ENCODE data around the gene CCDC182. TPM values are rescaled to one million over a fixed set of nuclear protein-coding genes. Genes with fewer than 3 reads are reported as not detected.

Gene CCDC182
- total and polyA plus RNA-seq, 4 experiments from 2014 or later, result not detected

DNA sequence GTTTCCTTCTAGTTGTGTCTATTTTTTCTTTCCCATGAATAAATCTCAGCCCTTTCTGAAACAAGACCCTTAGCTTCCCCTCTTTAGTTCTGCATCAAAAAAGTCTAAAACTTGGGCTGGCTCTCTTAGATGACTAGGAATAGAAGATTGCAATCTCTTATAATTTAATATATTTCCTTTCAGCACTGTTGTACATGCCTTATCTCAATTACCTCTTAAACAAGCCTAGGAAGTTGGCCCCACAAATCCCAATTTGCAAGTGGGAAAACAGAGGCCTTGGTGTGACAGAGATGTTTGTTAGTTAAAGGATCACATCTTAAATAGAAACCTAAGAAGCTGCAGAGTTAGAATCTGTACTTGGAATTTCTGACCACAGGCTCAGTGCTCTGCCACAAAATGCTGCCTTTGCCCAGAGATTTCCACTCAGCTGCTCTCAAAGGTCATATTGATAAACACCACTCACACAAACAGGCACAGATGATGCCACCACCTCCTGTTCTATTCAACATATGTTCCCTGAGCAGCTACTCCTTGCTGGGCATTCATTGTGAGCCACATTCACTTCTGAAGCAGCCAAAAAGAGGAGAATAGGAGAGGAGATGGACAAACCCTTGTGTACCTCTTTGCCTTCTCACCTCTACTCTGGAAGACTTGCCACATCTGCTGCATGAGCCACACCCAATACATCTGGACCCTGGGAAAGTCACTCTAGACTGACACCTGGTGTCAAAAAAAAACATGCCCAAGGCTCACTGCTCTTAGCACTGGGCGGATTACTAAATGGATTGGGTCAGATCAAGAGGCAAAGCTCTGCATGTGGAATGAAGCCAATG, 5.5 kb downstream of the CCDC182 start:
- ChIA-PET CTCF (ENCODE audit: partially characterized antibody) (interaction anchor here (0.9 to 2.4 kb wide), 8 partner anchors 9 to 611 kb away, joined by 3 to 8 read pairs (median 4); no protein-coding TSS in a partner anchor), POLR2A (ENCODE audit: partially characterized antibody) (no interaction called here)
- Histone ChIP-seq H3K36me3 (ENCODE audit: insufficient read depth, low read length) (no peaks in the 10 kb centered on the region), H3K9me3 (ENCODE audit: control insufficient read depth in 1 of 2, low read length in 2 of 2) (no peaks in the 10 kb centered on the region), H3K4me1 (ENCODE audit: insufficient read depth, low read length) (no peaks in the 10 kb centered on the region), H3K27me3 (ENCODE audit: insufficient read depth, low read length) (no peaks in the 10 kb centered on the region), H3K27ac (ENCODE audit: low read depth, low read length) (no peak overlapping the region), H3K4me3 (ENCODE audit: low read length in 2 of 2) (no peak overlapping the region)
- H3K27me3 Mint-ChIP-seq, result peaks cover 0 to 7% of the 10 kb centered on the region in 2 donors
- H3K4me3 Mint-ChIP-seq, result no peak overlapping the region
- intact Hi-C loops (cut with micrococcal nuclease), result loop anchor here (1.0 kb wide), 1 partner anchor 140 kb away; no protein-coding TSS in a partner anchor
- DNase-seq, result peak in 4 of 5 donors; percentile 2 to 15 (median 6)
- peaks cover 0 to 6% (median 2%) of the 10 kb centered on the region in 4 donors for H3K4me1 Mint-ChIP-seq
- H3K9me3 Mint-ChIP-seq, result no peaks in the 10 kb centered on the region
- H3K27ac Mint-ChIP-seq, result no peak overlapping the region
- no peaks in the 10 kb centered on the region for H3K36me3 Mint-ChIP-seq

- Histone ChIP-seq H3K9me3 (ENCODE audit: control insufficient read depth in 1 of 2, low read length in 2 of 2) (no peaks in the 10 kb centered on the region), H3K36me3 (ENCODE audit: insufficient read depth, low read length) (no peaks in the 10 kb centered on the region), H3K4me1 (ENCODE audit: insufficient read depth, low read length) (no peaks in the 10 kb centered on the region), H3K4me3 (ENCODE audit: low read length in 2 of 2) (no peak overlapping the region), H3K27me3 (ENCODE audit: insufficient read depth, low read length) (no peaks in the 10 kb centered on the region), H3K27ac (ENCODE audit: low read depth, low read length) (no peak overlapping the region)
- intact Hi-C loops (cut with micrococcal nuclease), result no loop called here
- no peaks in the 10 kb centered on the region for H3K36me3 Mint-ChIP-seq
- POLR2A ChIA-PET (ENCODE audit: partially characterized antibody), result no interaction called here
- no peaks in the 10 kb centered on the region for H3K9me3 Mint-ChIP-seq
- DNase-seq, result no peak
- no peak overlapping the region for H3K27ac Mint-ChIP-seq
- H3K4me3 Mint-ChIP-seq, result no peak overlapping the region
- CTCF ChIA-PET (ENCODE audit: partially characterized antibody), result interaction anchor here (1.0 to 1.4 kb wide), 4 partner anchors 10 to 494 kb away, joined by 3 to 6 read pairs (median 4); no protein-coding TSS in a partner anchor
- peaks cover 0 to 6% (median 2%) of the 10 kb centered on the region in 4 donors for H3K4me1 Mint-ChIP-seq
- peaks cover 0 to 3% of the 10 kb centered on the region in 2 donors for H3K27me3 Mint-ChIP-seq
Measured at GRCh38 chr17:57737450-57737849, 7.6 kb downstream of the CCDC182 start.

GRCh38 chr17:57735707-57736106, 9.4 kb downstream of the CCDC182 start:
- peaks cover 0 to 6% (median 2%) of the 10 kb centered on the region in 4 donors for H3K4me1 Mint-ChIP-seq
- no peak overlapping the region for H3K4me3 Mint-ChIP-seq
- no peak for DNase-seq
- CTCF ChIA-PET (ENCODE audit: partially characterized antibody), result no interaction called here
- POLR2A ChIA-PET (ENCODE audit: partially characterized antibody), result no interaction called here
- H3K36me3 Mint-ChIP-seq, result no peaks in the 10 kb centered on the region
- Histone ChIP-seq H3K36me3 (ENCODE audit: insufficient read depth, low read length) (no peaks in the 10 kb centered on the region), H3K27me3 (ENCODE audit: insufficient read depth, low read length) (no peaks in the 10 kb centered on the region), H3K27ac (ENCODE audit: low read depth, low read length) (no peak overlapping the region), H3K9me3 (ENCODE audit: control insufficient read depth in 1 of 2, low read length in 2 of 2) (no peaks in the 10 kb centered on the region), H3K4me3 (ENCODE audit: low read length in 2 of 2) (no peak overlapping the region), H3K4me1 (ENCODE audit: insufficient read depth, low read length) (no peaks in the 10 kb centered on the region)
- H3K9me3 Mint-ChIP-seq, result no peaks in the 10 kb centered on the region
- intact Hi-C loops (cut with micrococcal nuclease), result no loop called here
- H3K27ac Mint-ChIP-seq, result no peak overlapping the region
- peaks cover 0 to 1% of the 10 kb centered on the region in 2 donors for H3K27me3 Mint-ChIP-seq

DNA sequence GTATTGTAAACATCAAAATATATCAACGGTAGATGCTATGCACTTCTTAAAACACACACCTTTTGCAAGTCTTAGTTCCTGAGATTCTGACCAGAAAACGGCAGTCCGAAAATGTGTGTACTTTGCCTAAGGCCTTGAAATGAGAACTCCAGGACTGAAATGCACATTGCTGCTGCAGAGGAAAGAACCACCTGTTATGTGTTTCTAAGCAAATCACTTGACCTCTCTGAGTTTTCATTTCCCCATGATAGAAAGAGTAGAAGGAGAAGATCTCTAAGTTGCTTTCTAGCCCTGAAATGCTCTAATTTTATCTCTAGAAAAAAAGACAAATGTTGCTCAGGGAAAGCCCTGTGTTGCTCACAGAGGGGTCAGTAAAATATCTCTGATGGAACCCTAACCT, 9.9 kb downstream of the CCDC182 start:
- H3K27me3 ChIP-seq (ENCODE audit: insufficient read depth, low read length), result no peaks in the 10 kb centered on the region
- H3K27ac ChIP-seq (ENCODE audit: low read depth, low read length), result no peak overlapping the region
- no peaks in the 10 kb centered on the region for H3K9me3 ChIP-seq (ENCODE audit: control insufficient read depth in 1 of 2, low read length in 2 of 2)
- no peaks in the 10 kb centered on the region for H3K36me3 ChIP-seq (ENCODE audit: insufficient read depth, low read length)
- Mint-ChIP-seq H3K36me3 (no peaks in the 10 kb centered on the region), H3K4me3 (no peak overlapping the region), H3K4me1 (peaks cover 0 to 6% (median 2%) of the 10 kb centered on the region in 4 donors), H3K27me3 (peaks cover 0 to 3% of the 10 kb centered on the region in 2 donors), H3K27ac (no peak overlapping the region), H3K9me3 (no peaks in the 10 kb centered on the region)
- H3K4me1 ChIP-seq (ENCODE audit: insufficient read depth, low read length), result no peaks in the 10 kb centered on the region
- CTCF ChIA-PET (ENCODE audit: partially characterized antibody), result no interaction called here
- no peak overlapping the region for H3K4me3 ChIP-seq (ENCODE audit: low read length in 2 of 2)
- intact Hi-C loops (cut with micrococcal nuclease), result no loop called here
- POLR2A ChIA-PET (ENCODE audit: partially characterized antibody), result no interaction called here
- no peak for DNase-seq

GRCh38 chr17:57733085-57733484, 12.0 kb downstream of the CCDC182 start:
- Mint-ChIP-seq H3K36me3 (no peaks in the 10 kb centered on the region), H3K27me3 (peaks cover 0 to 3% of the 10 kb centered on the region in 2 donors), H3K4me3 (no peak overlapping the region), H3K9me3 (peaks cover 0 to 1% (median 0%) of the 10 kb centered on the region in 8 donors), H3K4me1 (no peaks in the 10 kb centered on the region), H3K27ac (no peak overlapping the region)
- CTCF ChIA-PET (ENCODE audit: partially characterized antibody), result no interaction called here
- H3K9me3 ChIP-seq (ENCODE audit: control insufficient read depth in 1 of 2, low read length in 2 of 2), result no peaks in the 10 kb centered on the region
- no peak overlapping the region for H3K4me3 ChIP-seq (ENCODE audit: low read length in 2 of 2)
- POLR2A ChIA-PET (ENCODE audit: partially characterized antibody), result no interaction called here
- intact Hi-C loops (cut with micrococcal nuclease), result no loop called here
- H3K27me3 ChIP-seq (ENCODE audit: insufficient read depth, low read length), result no peaks in the 10 kb centered on the region
- no peaks in the 10 kb centered on the region for H3K4me1 ChIP-seq (ENCODE audit: insufficient read depth, low read length)
- H3K36me3 ChIP-seq (ENCODE audit: insufficient read depth, low read length), result no peaks in the 10 kb centered on the region
- no peak for DNase-seq
- H3K27ac ChIP-seq (ENCODE audit: low read depth, low read length), result no peak overlapping the region

DNA sequence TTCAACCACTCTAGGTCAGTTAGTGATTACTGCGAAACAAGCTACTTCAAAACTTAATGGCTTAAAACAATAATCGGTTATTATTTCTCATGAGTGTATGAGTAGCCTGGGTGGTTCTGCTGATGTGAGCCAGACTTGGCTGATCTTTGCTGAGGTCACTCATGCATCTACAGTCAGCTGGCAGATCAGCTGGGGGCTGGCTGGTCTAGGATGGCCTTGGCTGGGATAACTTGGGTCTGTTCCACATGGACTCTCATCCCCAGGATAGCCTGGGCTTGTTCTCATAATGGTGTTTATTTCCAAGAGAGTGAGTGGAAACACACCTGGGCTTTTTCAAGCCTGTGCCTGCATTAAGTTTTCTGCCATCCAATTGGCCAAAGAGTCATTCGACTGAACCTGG, 13.0 kb downstream of the CCDC182 start:
- Histone ChIP-seq H3K4me1 (ENCODE audit: insufficient read depth, low read length) (no peaks in the 10 kb centered on the region), H3K36me3 (ENCODE audit: insufficient read depth, low read length) (no peaks in the 10 kb centered on the region), H3K4me3 (ENCODE audit: low read length in 2 of 2) (no peak overlapping the region), H3K27me3 (ENCODE audit: insufficient read depth, low read length) (no peaks in the 10 kb centered on the region), H3K9me3 (ENCODE audit: control insufficient read depth in 1 of 2, low read length in 2 of 2) (no peaks in the 10 kb centered on the region), H3K27ac (ENCODE audit: low read depth, low read length) (no peak overlapping the region)
- no peak for DNase-seq
- Mint-ChIP-seq H3K27ac (peak overlapping the region in 1 of 7 donors; percentile 12), H3K36me3 (no peaks in the 10 kb centered on the region), H3K9me3 (peaks cover 0 to 1% (median 0%) of the 10 kb centered on the region in 8 donors), H3K27me3 (peaks cover 0 to 3% of the 10 kb centered on the region in 2 donors), H3K4me3 (no peak overlapping the region), H3K4me1 (no peaks in the 10 kb centered on the region)
- intact Hi-C loops (cut with micrococcal nuclease), result no loop called here
- POLR2A ChIA-PET (ENCODE audit: partially characterized antibody), result no interaction called here
- CTCF ChIA-PET (ENCODE audit: partially characterized antibody), result no interaction called here

GRCh38 chr17:57730026-57730701, 14.9 kb downstream of the CCDC182 start:
- Histone ChIP-seq H3K9me3 (ENCODE audit: control insufficient read depth in 1 of 2, low read length in 2 of 2) (no peaks in the 10 kb centered on the region), H3K4me3 (ENCODE audit: low read length in 2 of 2) (no peak overlapping the region), H3K27me3 (ENCODE audit: insufficient read depth, low read length) (no peaks in the 10 kb centered on the region), H3K4me1 (ENCODE audit: insufficient read depth, low read length) (no peaks in the 10 kb centered on the region), H3K27ac (ENCODE audit: low read depth, low read length) (no peak overlapping the region), H3K36me3 (ENCODE audit: insufficient read depth, low read length) (no peaks in the 10 kb centered on the region)
- H3K4me3 Mint-ChIP-seq, result no peak overlapping the region
- no peak overlapping the region for H3K27ac Mint-ChIP-seq
- no peaks in the 10 kb centered on the region for H3K36me3 Mint-ChIP-seq
- intact Hi-C loops (cut with micrococcal nuclease), result no loop called here
- H3K4me1 Mint-ChIP-seq, result no peaks in the 10 kb centered on the region
- H3K9me3 Mint-ChIP-seq, result peaks cover 0 to 1% (median 0%) of the 10 kb centered on the region in 8 donors
- no peak for DNase-seq
- POLR2A ChIA-PET (ENCODE audit: partially characterized antibody), result no interaction called here
- peaks cover 0 to 2% of the 10 kb centered on the region in 2 donors for H3K27me3 Mint-ChIP-seq
- CTCF ChIA-PET (ENCODE audit: partially characterized antibody), result interaction anchor here (1.1 kb wide), 1 partner anchor 10 kb away, joined by 3 read pairs; no protein-coding TSS in a partner anchor
